GM18508 (cell line): ENCODE results near the gene ZNF14.
"Not testable (repeated sequence)": the region's sequence is repeated elsewhere in the genome, so short reads cannot be mapped to it uniquely, and the experiment has no call there.

Experiments
- ATAC-seq: cut with Tn5 transposase; IDR thresholded peaks from one replicate; pipeline ENCODE4 v1.9.1; 2021; ENCODE audit warnings: moderate number of reproducible peaks; ENCODE audit not compliant: insufficient read depth, unreplicated experiment

ZNF14 gene

GRCh38 chr19:19747357-19748220 is 14.7 kb upstream of the ZNF14 start:
- ATAC-seq: no peak

GRCh38 chr19:19746286-19747213 is 13.6 kb upstream of the ZNF14 start:
- no peak for ATAC-seq

GRCh38 chr19:19745496-19746285 is 12.8 kb upstream of the ZNF14 start:
- no peak for ATAC-seq

GRCh38 chr19:19744641-19745040 is 11.7 kb upstream of the ZNF14 start:
- ATAC-seq: no peak

- not testable (repeated sequence) for ATAC-seq
Observed at GRCh38 chr19:19743921-19744320, 11.0 kb upstream of the ZNF14 start.

- ATAC-seq: no peak
Observed at GRCh38 chr19:19743176-19743575, 10.3 kb upstream of the ZNF14 start.

GRCh38 chr19:19742773-19743172 is 9.9 kb upstream of the ZNF14 start:
- no peak for ATAC-seq

- no peak for ATAC-seq
Observed at GRCh38 chr19:19741184-19741583, 8.3 kb upstream of the ZNF14 start.

GRCh38 chr19:19740755-19741154 is 7.8 kb upstream of the ZNF14 start:
- no peak for ATAC-seq

GRCh38 chr19:19738564-19738963 is 5.7 kb upstream of the ZNF14 start:
- no peak for ATAC-seq

- no peak for ATAC-seq
Observed at GRCh38 chr19:19737559-19738332, 4.8 kb upstream of the ZNF14 start.

GRCh38 chr19:19721896-19722295 is 11.0 kb downstream of the ZNF14 start:
- ATAC-seq: no peak

GRCh38 chr19:19719798-19720197 is 13.1 kb downstream of the ZNF14 start:
- ATAC-seq: no peak

- ATAC-seq: no peak
Observed at GRCh38 chr19:19711934-19712828, 20.7 kb downstream of the ZNF14 start.

- ATAC-seq: no peak
Observed at GRCh38 chr19:19711306-19711933, 21.5 kb downstream of the ZNF14 start.

- no peak for ATAC-seq
Observed at GRCh38 chr19:19710506-19710905, 22.4 kb downstream of the ZNF14 start.

GRCh38 chr19:19704836-19705235 is 28.1 kb downstream of the ZNF14 start:
- no peak for ATAC-seq

GRCh38 chr19:19700493-19700892 is 32.4 kb downstream of the ZNF14 start:
- ATAC-seq: not testable (repeated sequence)
